SK-N-MC (cell line): Measurements from ENCODE around the gene IPMK.

Experiments
- EZH2 ChIP-seq: fragments of 200-600 bp; sonication (generic); IDR thresholded peaks from one replicate; pipeline ENCODE4 v1.6.1; 2017; ENCODE audit warnings: antibody characterized with exemption
- POLR2AphosphoS5 ChIP-seq: IDR thresholded peaks from 2 replicates; pipeline ENCODE4 v1.6.1; 2012; ENCODE audit warnings: mild to moderate bottlenecking, low read depth, low read length, borderline replicate concordance

GRCh38 chr10:58304099-58304633 lies 36.5 kb upstream of the IPMK start:
- TF ChIP-seq EZH2 (no peak), POLR2AphosphoS5 (no peak)
